Right cardiac atrium (tissue), 5 donors: ENCODE results near the gene OCA2. TPM values are rescaled to one million over a fixed set of nuclear protein-coding genes. Genes with fewer than 3 reads are reported as not detected.
A peak's percentile ranks its signal among the peaks of the same experiment; 100 is the strongest.

Experiments
- ATAC-seq, 2 donors: fragments of 200-7000 bp; cut with Tn5 transposase; one replicate each; pipeline versions ENCODE4 v1.8.0 to v1.9.1; 2020; ENCODE audit warnings: moderate library complexity in 2 of 2, mild to moderate bottlenecking in 1 of 2
- DNase-seq, 3 donors: peaks; one replicate each; pipeline ENCODE4 v3.0.0-alpha.2; 2020
- H3K27ac ChIP-seq: one replicate; pipeline ENCODE4 v1.5.1; 2013; ENCODE audit warnings: mild to moderate bottlenecking, low read length, control low read depth, moderate library complexity
- H3K27me3 ChIP-seq: one replicate; pipeline ENCODE4 v1.6.1; 2013; ENCODE audit not compliant: control insufficient read depth, insufficient read depth
- H3K4me1 ChIP-seq: one replicate; pipeline ENCODE4 v1.6.1; 2013; ENCODE audit warnings: low read length; ENCODE audit not compliant: control insufficient read depth, insufficient read depth
- H3K4me3 ChIP-seq: one replicate; pipeline ENCODE4 v1.5.1; 2013; ENCODE audit warnings: low read length, control low read depth
- H3K9me3 ChIP-seq: one replicate; pipeline ENCODE4 v1.6.1; 2013; ENCODE audit warnings: low read length; ENCODE audit not compliant: control insufficient read depth
- WGBS: extraction: QIAGEN DNeasy Blood & Tissue Kit; methylation state at CpG from one replicate; pipeline ENCODE4 v1.1.7; 2013; 5-methylcytosine and 5-hydroxymethylcytosine counted together
- intact Hi-C, 4 donors: fragments of 100-400 bp; cut with DNase I; formaldehyde crosslinking; loops; one replicate each; pipeline versions ENCODE4 v1.11.0 to v1.14.0; 2022 to 2023
- polyA plus RNA-seq: library from polyadenylated mRNA; stranded (reverse); fragments of 200-250 nt; gene quantifications from one replicate; pipeline ENCODE4 v1.2.3, GENCODE V29; 2013
- total RNA-seq, 4 donors: library from RNA; stranded (reverse); fragmentation: NEBNext Ultra II Directional; extraction: Animal tissue kit (Norgen Biotek cat#: 25700); gene quantifications; one replicate each; pipeline ENCODE4 v1.2.1, GENCODE V29; 2021
- donor health status: healthy with polysubstance abuse.
- donor health status: DM: no; HTN: yes; CAD: no.
- donor health status: DM: no; HTN: no; CAD: no.
- donor health status: DM: no; HTN: yes; CAD: no; lungs with severe emphysema.
- donor health status: DM: yes; HTN: yes; CAD: no.

Gene OCA2
- total and polyA plus RNA-seq, 5 donors: 0.29 to 1.2 (median 0.50) TPM

DNA sequence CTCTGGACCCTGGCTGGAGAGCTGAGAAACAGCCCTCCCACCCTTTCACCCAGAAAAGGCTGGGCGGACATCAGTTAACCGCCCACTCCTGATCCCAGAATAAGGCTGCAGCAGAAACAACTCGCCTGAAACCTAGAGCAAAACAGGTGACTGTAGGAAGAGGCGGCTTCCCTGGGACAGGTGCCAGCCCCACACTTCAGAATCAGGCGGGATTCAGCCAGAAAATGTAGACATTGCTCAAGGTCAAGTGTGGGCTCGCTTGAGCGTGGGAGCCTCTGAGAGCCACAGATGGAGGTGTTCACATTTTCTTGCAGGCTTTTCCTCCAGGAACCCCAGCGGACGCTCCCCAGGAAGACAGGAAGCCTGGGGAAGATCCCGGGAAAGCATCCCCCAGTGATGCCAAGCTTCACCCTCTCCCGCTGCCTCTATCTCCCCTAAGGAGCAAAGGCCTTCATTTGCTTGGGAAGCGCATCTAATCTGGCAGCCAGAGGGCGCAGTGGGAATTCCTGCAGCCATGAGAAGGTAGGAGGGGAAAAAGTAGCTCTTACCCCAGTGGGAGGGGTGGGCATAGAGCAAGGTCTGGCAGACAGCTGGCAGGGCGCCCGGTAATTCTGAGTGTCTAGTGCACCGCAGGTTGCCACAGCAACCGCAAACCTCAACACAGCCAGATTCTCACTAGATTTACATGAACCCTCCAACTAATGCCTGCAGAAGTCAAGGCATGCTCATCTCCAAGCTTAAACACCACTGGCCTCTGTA, 77.7 kb downstream of the OCA2 start:
- ATAC-seq (peak; percentile 29 to 46), DNase-seq (peak in 2 of 3 donors; percentile 76 to 81)
- 47% methylated on average over 17 of the region's 17 CpGs for WGBS
- Histone ChIP-seq H3K9me3 (no peaks in the 10 kb centered on the region), H3K27me3 (no peaks in the 10 kb centered on the region), H3K4me1 (no peaks in the 10 kb centered on the region), H3K27ac (no peak overlapping the region), H3K4me3 (no peak overlapping the region)
- intact Hi-C loops: loop anchor here in 2 of 4 donors (10.0 kb wide), 2 partner anchors 63 to 103 kb away; no protein-coding TSS in a partner anchor

DNA sequence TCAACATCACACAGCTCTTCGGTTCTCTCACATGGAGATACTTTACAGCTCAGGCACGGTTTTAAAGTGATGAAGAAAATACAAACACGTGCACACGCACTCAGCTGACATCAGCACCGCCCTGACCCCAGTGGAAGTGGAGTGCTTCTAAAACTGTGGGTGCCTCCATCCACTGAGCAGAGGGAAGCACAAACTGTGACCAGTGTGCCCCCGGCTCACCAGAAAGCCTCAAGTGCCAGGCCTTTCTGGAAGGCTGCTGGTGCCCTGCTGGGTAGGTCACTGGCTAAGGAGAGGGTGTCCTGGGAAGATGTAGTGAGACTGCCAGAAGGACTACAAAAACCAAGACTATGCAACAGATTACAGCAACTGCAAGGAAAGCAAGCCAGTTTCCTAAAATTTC, 78.5 kb downstream of the OCA2 start:
- no peaks in the 10 kb centered on the region for H3K4me1 ChIP-seq
- no peak overlapping the region for H3K27ac ChIP-seq
- intact Hi-C loops: loop anchor here in 2 of 4 donors (10.0 kb wide), 2 partner anchors 64 to 104 kb away; no protein-coding TSS in a partner anchor
- no peak for ATAC-seq
- no peaks in the 10 kb centered on the region for H3K9me3 ChIP-seq
- DNase-seq: no peak
- WGBS: 83% methylated on average over 6 of the region's 6 CpGs
- H3K4me3 ChIP-seq: no peak overlapping the region
- H3K27me3 ChIP-seq: no peaks in the 10 kb centered on the region

DNA sequence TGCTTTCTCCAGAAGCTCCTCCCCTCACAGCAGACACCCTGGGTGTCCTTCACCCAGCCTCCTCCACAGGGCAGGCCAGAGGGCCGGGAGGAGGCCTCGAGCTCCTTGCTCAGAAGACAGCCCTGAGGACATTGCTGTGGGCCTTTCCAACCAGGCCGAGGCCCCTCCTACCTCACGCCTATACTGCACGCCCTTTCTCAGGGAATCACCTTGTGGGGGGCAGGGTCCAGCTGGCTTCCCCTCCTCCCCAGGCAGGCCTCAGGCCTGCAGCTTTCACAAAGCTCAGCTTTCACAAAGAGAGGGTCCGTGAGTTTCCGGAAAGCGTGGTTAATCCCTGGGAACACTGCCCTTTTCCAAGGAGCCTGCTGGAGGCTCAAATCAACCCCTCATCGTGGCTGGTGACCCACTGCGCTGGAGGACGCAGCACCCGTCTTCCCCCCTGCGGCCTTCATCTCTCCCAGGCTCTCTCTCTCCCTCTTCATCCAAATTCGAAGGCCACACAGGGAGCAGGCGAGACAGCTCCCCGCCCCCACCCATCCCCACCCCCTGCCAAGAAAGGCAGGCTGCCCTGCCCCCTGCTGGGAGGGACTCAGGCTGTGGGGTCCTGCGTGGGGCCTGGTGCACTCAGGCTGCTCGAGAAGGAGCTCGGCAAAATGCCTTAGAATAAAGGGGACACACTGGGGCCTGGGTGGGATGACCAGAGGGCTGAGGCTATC, 79.4 kb downstream of the OCA2 start:
- Histone ChIP-seq H3K27ac (no peak overlapping the region), H3K27me3 (no peaks in the 10 kb centered on the region), H3K4me3 (no peak overlapping the region), H3K4me1 (no peaks in the 10 kb centered on the region), H3K9me3 (no peaks in the 10 kb centered on the region)
- DNase-seq (peak in 1 of 3 donors; percentile 22), ATAC-seq (no peak)
- WGBS: 74% methylated on average over 19 of the region's 19 CpGs
- intact Hi-C loops: loop anchor here in 2 of 4 donors (10.0 kb wide), 2 partner anchors 65 to 105 kb away; no protein-coding TSS in a partner anchor

DNA sequence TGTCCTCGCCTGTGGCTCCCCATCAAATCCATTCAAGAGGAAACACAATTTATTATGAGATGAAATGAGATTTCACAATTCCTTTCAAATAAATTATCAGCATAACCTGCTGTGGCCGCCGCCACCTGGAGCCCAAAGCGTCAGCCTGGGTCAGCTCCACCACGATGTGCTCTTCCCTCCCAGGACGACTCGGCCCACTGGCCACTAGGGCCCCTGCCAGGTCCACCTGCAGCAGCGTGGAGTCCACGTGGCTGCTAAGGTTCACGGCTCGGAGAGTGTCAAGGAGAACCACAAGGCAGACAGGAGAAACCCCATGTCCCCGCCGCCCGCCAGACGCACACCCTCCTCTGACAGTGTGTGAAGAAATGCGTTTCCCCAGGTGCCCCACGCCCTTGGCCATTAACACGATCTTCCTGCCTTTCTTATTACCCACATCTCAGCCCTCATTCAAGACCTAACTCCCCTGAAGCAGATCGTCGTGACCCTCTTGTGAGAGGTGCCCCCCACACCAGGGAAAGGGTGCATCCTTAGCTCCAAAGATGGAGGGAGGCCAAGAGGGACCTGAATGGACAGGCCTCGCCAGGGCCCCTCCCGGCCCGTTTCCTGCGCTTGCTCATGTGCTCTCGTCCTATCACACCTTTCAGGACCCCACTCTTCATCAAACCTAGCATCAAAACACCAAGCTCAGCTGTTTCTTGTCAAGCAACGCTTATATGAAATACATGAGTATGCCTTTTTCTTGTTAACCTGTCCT, 80.6 kb downstream of the OCA2 start:
- no peaks in the 10 kb centered on the region for H3K4me1 ChIP-seq
- no peaks in the 10 kb centered on the region for H3K9me3 ChIP-seq
- DNase-seq: peak in 1 of 3 donors; percentile 27
- ATAC-seq: no peak
- WGBS: 85% methylated on average over 26 of the region's 26 CpGs
- no peaks in the 10 kb centered on the region for H3K27me3 ChIP-seq
- H3K27ac ChIP-seq: no peak overlapping the region
- intact Hi-C loops: no loop called here
- H3K4me3 ChIP-seq: no peak overlapping the region

DNA sequence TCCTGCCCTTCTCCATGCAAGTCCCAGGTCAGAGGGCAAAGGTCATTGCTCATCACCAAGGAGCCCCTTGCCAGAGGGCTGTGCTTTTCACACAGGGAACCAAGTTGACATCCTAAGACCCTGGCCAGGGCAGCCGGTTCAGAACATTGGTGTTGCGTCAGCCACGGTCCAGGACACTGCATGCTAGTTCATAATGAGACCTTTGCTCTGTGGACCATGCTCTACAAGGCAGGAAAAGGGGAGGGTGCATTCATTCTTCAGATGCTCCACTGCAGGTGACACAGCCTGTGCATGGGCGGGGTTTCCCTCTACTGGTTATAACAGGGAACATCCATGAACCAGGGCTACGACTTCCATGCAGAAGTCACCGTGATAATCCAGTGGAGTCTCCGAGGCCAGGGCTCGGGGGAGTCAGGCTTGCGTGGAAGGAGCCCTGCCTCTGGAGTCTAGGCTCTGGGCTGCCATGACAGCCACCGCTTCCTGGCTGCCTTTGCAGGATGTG, 81.6 kb downstream of the OCA2 start:
- H3K4me1 ChIP-seq: no peaks in the 10 kb centered on the region
- WGBS: 72% methylated on average over 10 of the region's 10 CpGs
- no peak for ATAC-seq
- DNase-seq: peak in 1 of 3 donors; percentile 16
- H3K9me3 ChIP-seq: no peaks in the 10 kb centered on the region
- no peaks in the 10 kb centered on the region for H3K27me3 ChIP-seq
- H3K27ac ChIP-seq: no peak overlapping the region
- no peak overlapping the region for H3K4me3 ChIP-seq
- intact Hi-C loops: no loop called here

DNA sequence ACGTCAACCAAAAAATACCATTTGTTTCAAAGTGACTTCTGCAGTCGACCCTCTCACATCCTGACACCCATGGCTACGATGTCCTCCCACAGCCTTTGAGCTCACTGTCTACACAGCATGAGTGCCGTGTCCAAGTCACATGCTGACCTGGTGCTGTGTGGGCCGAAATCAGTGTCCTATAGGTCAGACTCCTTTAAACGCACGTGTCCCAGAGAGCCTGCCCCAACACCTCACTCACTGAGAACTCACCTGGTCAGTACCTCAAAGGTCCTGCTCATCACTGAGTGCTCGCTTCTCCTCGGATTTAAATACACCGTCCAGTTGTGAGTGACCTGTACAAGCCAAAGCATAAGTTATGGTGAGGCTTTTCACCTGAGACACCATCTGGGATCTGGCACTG, 83.3 kb downstream of the OCA2 start:
- DNase-seq: no peak
- intact Hi-C loops: no loop called here
- ATAC-seq: no peak

DNA sequence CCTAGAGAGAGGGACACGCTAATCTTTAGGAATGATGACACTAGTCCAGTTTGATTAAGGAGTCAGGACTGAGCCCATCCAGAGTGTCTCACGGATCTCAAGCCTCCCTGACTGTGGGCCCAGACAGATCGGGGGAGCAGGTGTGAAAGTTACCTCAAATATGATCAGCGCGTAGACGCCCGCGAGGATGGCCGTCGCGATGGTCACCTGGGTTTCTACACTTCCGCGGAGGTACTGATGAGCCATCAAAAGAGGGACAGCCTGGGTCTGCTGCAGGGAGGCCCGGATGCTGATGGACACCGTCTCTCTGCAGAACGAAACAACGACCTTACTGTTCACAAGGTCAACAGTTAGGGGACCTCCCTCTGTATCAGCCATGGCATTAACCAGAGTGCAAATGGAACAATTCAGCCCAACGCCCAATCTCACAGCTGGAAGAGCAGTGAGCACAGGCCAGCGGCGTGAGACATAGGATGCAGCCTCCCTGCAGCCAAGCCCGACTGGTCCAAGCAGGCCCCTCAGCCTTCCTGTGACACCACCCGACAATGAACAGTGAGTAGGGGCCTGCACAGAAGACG, 84.4 kb downstream of the OCA2 start:
- no peak for DNase-seq
- Histone ChIP-seq H3K27ac (no peak overlapping the region), H3K9me3 (no peaks in the 10 kb centered on the region), H3K4me3 (no peak overlapping the region), H3K4me1 (no peaks in the 10 kb centered on the region), H3K27me3 (no peaks in the 10 kb centered on the region)
- intact Hi-C loops: no loop called here
- WGBS: 91% methylated on average over 23 of the region's 23 CpGs
- no peak for ATAC-seq

More for the DNA sequence above, 83.3 kb downstream of the OCA2 start:
- no peak overlapping the region for H3K4me3 ChIP-seq
- H3K9me3 ChIP-seq: no peaks in the 10 kb centered on the region
- WGBS: 86% methylated on average over 10 of the region's 10 CpGs
- no peaks in the 10 kb centered on the region for H3K4me1 ChIP-seq
- no peaks in the 10 kb centered on the region for H3K27me3 ChIP-seq
- no peak overlapping the region for H3K27ac ChIP-seq

DNA sequence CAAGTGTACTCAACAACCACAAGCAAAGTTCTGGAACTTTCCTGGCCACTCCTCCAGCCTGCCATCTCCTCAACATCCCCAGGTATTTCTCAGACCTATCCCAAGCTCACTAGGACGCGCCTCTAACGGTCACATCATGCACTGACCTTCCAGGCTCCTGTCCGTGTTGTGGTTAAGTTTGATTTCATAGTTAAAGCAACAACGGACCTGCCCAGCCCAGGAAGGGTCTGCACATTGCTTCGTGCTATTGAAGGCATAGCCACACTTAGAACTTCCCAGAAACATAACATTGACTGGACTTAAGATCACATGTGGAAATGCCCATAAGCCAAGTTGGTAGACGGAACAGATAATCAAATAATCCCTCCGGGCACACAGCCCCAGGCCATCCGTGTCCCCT, 85.1 kb downstream of the OCA2 start:
- Histone ChIP-seq H3K4me3 (no peak overlapping the region), H3K9me3 (no peaks in the 10 kb centered on the region), H3K27me3 (no peaks in the 10 kb centered on the region), H3K4me1 (no peaks in the 10 kb centered on the region), H3K27ac (no peak overlapping the region)
- ATAC-seq (no peak), DNase-seq (no peak)
- intact Hi-C loops: no loop called here
- WGBS: 87% methylated on average over 9 of the region's 9 CpGs

DNA sequence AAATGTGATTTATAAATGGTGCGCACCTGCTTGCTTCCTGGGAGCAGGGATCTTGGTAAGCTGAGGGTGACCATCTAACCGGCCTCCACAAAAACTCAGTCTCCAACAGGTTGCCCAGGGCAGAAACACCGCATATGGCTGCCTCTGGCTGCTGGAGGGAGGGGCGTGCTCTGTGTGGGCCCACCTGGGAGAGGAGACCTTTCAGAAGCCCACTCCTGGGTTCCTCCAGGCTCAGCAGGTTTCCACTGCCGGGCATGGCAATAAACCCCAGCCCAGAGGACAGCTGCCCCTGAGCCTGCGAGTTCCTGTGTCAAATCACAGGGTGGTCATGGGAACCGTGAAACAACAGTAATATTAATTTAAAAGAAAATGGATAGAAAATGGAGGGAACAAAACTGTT, 85.6 kb downstream of the OCA2 start:
- no peaks in the 10 kb centered on the region for H3K4me1 ChIP-seq
- DNase-seq: no peak
- intact Hi-C loops: no loop called here
- 92% methylated on average over 7 of the region's 7 CpGs for WGBS
- no peaks in the 10 kb centered on the region for H3K27me3 ChIP-seq
- no peak for ATAC-seq
- no peak overlapping the region for H3K27ac ChIP-seq
- no peak overlapping the region for H3K4me3 ChIP-seq
- no peaks in the 10 kb centered on the region for H3K9me3 ChIP-seq

DNA sequence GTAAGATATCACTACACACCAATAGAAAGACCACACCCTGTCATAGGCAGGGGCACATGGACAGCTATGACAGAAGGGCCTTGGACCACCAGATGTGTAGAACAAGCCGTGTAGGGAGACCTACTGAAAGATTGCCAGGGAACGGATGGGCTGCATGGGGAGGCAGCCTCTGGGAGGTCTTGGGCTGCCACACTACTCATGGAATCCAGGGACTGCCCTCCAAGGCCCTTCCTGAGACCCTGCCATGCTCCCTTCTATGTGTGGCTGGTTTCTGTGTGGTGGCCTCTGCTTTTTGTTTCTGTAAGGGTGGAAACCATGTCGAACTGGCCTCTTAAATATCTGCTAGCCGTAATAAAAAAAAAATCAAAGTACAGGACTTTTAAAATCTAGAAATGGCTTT, 86.9 kb downstream of the OCA2 start:
- Histone ChIP-seq H3K27ac (no peak overlapping the region), H3K4me3 (no peak overlapping the region), H3K27me3 (no peaks in the 10 kb centered on the region), H3K4me1 (no peaks in the 10 kb centered on the region), H3K9me3 (no peaks in the 10 kb centered on the region)
- intact Hi-C loops: no loop called here
- DNase-seq: no peak
- 83% methylated on average over 4 of the region's 4 CpGs for WGBS
- no peak for ATAC-seq
